HFFc6 (cell line): ENCODE measurements around the gene ACSM6. TPM values are rescaled to one million over a fixed set of nuclear protein-coding genes. Genes with fewer than 3 reads are reported as not detected.
"Not testable (repeated sequence)": the region's sequence is repeated elsewhere in the genome, so short reads cannot be mapped to it uniquely, and the experiment has no call there.

Experiments
- DNase-seq: peaks from one replicate; pipeline ENCODE4 v3.0.0-alpha.2; 2018
- H3K27ac Mint-ChIP-seq: 2 replicates; pipeline ENCODE4 v1.8.0; 2020; ENCODE audit warnings: mild to moderate bottlenecking, mixed read lengths
- H3K27me3 Mint-ChIP-seq: 2 replicates; pipeline ENCODE4 v1.8.0; 2021; ENCODE audit warnings: mild to moderate bottlenecking, moderate library complexity, mixed read lengths; ENCODE audit not compliant: insufficient read depth
- H3K36me3 Mint-ChIP-seq: 2 replicates; pipeline ENCODE4 v1.8.0; 2021; ENCODE audit warnings: low read depth, mixed read lengths
- H3K4me1 Mint-ChIP-seq: 2 replicates; pipeline ENCODE4 v1.8.0; 2020; ENCODE audit warnings: low read depth, mixed read lengths
- H3K4me3 Mint-ChIP-seq: 2 replicates; pipeline ENCODE4 v1.8.0; 2020; ENCODE audit warnings: mild to moderate bottlenecking, moderate library complexity, mixed read lengths
- H3K9me3 Mint-ChIP-seq: 2 replicates; pipeline ENCODE4 v1.8.0; 2020; ENCODE audit warnings: mild to moderate bottlenecking, mixed read lengths
- total RNA-seq, 6 experiments: library from RNA; stranded (reverse); fragmentation: NEBNext Ultra II Directional; extraction: Animal tissue kit (Norgen Biotek cat#: 25700); gene quantifications; 2 replicates in 1 of 6; 3 replicates in 5 of 6; pipeline ENCODE4 v1.2.3, GENCODE V29; 2021
- TF ChIP-seq, protein P1 (sequence below): fragments of 200-600 bp; sonication (generic); IDR thresholded peaks from 2 replicates; pipeline ENCODE4 v1.5.0; 2021; ENCODE audit warnings: antibody characterized with exemption, mild to moderate bottlenecking

Gene ACSM6
- total RNA-seq, 6 experiments from 2014 or later, result not detected

DNA sequence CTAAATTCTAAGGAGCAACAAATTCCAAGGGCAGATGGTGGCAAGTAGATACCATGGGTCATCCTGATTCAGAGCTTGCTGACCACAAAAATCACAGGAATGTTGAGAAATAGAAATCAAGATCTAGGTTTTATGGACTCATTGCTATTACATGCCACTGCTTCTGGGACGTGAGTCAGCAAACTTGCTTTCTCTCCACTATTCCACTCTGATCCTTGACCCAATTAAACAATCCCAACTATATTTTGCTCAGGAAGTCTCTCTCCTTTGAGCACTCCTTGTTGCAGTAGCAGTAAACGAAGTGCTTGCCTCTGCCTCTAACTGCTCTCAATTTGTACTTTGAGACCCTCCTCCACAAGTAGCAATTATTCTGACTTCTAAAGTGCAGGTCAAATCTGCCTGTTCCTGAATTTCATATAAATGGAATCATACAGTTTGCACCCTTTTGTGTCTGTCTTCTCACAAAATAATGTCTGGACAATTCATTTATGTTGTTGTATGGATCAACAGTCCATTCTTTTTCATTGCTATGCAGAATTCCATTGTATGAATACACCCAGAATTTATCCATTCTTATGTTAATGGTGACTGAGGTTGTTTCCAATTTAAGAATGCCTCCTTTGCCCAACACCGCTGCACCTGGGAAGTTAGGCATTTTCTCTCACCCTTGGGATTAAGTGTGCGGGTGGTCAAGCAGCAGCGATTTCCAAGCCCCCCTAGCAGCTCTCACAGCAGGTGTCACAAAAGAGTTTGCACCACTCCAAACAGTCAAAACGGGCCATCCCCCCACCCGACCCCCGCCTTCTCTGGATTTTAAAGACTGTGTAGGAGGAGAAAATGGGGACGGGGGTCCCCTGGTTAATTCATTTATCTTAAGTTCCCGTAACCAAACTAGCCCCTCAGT lies 35.9 kb downstream of the ACSM6 start:
- DNase-seq, result peak; percentile 99
- H3K27me3 Mint-ChIP-seq, result peaks cover 6% of the 10 kb centered on the region; the same call in 1 of the 2 replicates
- peaks cover 38% of the 10 kb centered on the region for H3K36me3 Mint-ChIP-seq
- peak overlapping the region; percentile 80 for H3K4me3 Mint-ChIP-seq
- H3K4me1 Mint-ChIP-seq, result peaks cover 51% of the 10 kb centered on the region
- TF ChIP-seq, protein P1, sequence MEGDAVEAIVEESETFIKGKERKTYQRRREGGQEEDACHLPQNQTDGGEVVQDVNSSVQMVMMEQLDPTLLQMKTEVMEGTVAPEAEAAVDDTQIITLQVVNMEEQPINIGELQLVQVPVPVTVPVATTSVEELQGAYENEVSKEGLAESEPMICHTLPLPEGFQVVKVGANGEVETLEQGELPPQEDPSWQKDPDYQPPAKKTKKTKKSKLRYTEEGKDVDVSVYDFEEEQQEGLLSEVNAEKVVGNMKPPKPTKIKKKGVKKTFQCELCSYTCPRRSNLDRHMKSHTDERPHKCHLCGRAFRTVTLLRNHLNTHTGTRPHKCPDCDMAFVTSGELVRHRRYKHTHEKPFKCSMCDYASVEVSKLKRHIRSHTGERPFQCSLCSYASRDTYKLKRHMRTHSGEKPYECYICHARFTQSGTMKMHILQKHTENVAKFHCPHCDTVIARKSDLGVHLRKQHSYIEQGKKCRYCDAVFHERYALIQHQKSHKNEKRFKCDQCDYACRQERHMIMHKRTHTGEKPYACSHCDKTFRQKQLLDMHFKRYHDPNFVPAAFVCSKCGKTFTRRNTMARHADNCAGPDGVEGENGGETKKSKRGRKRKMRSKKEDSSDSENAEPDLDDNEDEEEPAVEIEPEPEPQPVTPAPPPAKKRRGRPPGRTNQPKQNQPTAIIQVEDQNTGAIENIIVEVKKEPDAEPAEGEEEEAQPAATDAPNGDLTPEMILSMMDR, result no peak
- peak overlapping the region; percentile 96 for H3K27ac Mint-ChIP-seq
- peaks cover 30% of the 10 kb centered on the region for H3K9me3 Mint-ChIP-seq

DNA sequence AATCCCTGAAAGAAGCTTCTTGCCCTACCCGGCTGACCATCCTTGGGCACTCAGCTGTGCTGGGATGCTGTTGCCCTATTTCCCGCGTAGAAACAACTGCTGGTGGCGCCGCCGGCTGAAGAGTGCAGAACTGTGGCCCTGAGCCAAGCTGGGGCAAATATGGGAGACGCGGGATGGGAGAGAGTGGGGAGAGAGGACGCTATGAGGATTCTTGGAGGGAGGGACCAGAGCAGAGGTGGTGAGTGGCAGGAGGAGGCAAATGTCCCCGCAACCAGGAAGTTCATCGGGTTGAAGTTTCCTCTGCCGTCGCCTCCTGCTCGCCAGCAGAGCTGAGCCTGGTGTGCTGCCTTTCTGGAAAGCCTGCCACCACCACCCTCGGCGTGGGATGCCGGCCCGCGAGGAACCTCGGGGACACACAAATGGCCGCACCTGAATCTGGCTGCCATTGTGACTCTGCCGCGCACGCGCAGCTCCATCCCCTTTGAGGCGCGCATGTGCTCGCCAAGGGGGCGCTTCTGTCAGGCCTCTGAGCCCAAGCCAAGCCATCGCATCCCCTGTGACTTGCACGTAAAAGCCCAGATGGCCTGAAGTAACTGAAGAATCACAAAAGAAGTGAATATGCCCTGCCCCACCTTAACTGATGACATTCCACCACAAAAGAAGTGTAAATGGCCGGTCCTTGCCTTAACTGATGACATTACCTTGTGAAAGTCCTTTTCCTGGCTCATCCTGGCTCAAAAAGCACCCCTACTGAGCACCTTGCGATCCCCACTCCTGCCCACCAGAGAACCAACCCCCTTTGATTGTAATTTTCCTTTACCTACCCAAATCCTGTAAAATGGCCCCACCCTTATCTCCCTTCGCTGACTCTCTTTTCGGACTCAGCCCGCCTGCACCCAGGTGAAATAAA lies 36.9 kb downstream of the ACSM6 start:
- Mint-ChIP-seq H3K27ac (peak overlapping the region; percentile 96), H3K4me1 (peaks cover 60% of the 10 kb centered on the region), H3K36me3 (peaks cover 41% of the 10 kb centered on the region), H3K9me3 (peaks cover 30% of the 10 kb centered on the region)
- DNase-seq, H3K27me3 Mint-ChIP-seq, H3K4me3 Mint-ChIP-seq: not testable (repeated sequence)

DNA sequence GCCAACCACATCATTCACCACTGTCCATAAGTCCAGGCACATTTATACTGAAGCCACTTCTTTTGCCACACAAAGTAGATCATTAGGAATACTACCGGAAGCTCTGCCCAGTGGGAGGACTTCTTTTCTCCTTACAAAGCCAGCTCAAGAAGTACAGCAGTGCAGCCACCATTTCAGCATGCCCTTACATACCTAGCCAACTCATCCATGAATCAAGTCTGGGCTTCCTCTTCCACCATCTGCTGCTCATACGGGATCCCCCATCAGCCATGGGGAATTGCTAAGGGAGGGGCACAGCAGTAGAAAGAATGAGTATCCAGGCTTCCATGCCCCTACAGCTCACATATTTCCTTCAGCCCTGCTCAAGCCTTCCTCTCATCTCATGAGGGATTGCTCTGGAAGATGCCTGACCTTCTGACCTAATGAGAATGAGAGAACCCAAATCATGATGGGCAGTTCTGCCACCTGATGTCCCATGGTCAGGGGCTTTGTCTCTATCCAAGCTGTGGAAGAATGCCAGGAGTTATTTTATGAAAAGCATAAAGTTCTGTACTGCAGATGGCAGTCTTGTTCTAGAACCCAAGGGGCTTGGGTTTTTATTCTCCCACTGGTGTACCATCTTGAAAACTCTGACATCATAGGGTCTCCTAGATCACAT lies 39.5 kb downstream of the ACSM6 start:
- H3K27ac Mint-ChIP-seq, result peak overlapping the region; percentile 27
- H3K9me3 Mint-ChIP-seq, result peaks cover 30% of the 10 kb centered on the region
- TF ChIP-seq, protein P1, result no peak
- no peak overlapping the region for H3K4me3 Mint-ChIP-seq
- H3K36me3 Mint-ChIP-seq, result peaks cover 49% of the 10 kb centered on the region
- DNase-seq, result no peak
- peaks cover 7% of the 10 kb centered on the region; the same call in 1 of the 2 replicates for H3K27me3 Mint-ChIP-seq
- peaks cover 79% of the 10 kb centered on the region for H3K4me1 Mint-ChIP-seq

DNA sequence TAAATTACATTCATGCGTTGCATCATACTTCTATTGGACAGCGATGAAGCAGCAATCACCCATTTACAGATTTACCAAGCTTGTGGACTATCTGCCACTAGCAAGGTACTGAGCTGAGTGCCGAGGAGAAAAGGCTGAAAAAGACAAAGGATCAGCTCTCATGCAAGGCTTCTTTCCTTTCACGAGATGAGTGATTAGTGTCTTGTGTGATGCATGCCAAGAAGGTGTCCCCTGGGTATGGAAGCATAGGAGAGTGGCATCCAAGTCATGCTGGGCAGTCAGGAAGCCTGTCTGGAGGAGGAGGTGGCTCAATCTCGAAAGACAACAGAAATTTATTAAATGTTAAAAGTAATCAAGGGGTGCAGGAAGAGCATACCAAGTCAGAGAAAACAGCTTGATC lies 40.9 kb downstream of the ACSM6 start:
- peaks cover 2% of the 10 kb centered on the region; the same call in 1 of the 2 replicates for H3K27me3 Mint-ChIP-seq
- TF ChIP-seq, protein P1, result no peak
- H3K36me3 Mint-ChIP-seq, result peaks cover 63% of the 10 kb centered on the region
- H3K4me3 Mint-ChIP-seq, result peak overlapping the region; percentile 30; the same call in 1 of the 2 replicates
- peaks cover 65% of the 10 kb centered on the region for H3K4me1 Mint-ChIP-seq
- no peak for DNase-seq
- peaks cover 28% of the 10 kb centered on the region for H3K9me3 Mint-ChIP-seq
- peak overlapping the region; percentile 66 for H3K27ac Mint-ChIP-seq

DNA sequence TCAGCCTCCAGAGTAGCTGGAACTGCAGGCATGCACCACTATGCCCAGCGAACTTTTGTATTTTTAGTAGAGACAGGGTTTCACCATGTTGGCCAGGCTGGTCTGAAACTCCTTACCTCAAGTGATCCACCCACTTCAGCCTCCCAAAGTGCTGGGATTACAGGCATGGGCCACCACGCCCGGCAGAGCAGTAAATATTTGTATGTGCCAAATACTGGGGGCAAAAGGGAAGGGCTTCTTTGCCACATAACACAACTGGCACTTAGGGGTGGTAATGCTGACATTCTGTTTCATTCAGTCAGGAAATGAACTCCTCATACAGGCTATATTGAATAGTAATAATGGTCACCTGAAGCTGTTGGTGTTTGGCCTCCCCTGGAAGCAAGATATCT lies 41.6 kb downstream of the ACSM6 start:
- H3K36me3 Mint-ChIP-seq, result peaks cover 63% of the 10 kb centered on the region
- TF ChIP-seq, protein P1, result no peak
- peaks cover 58% of the 10 kb centered on the region for H3K4me1 Mint-ChIP-seq
- peaks cover 20% of the 10 kb centered on the region for H3K9me3 Mint-ChIP-seq
- H3K27me3 Mint-ChIP-seq, result peaks cover 2% of the 10 kb centered on the region; the same call in 1 of the 2 replicates
- DNase-seq, result no peak
- peak overlapping the region; percentile 66 for H3K27ac Mint-ChIP-seq
- H3K4me3 Mint-ChIP-seq, result peak overlapping the region; percentile 37; the same call in 1 of the 2 replicates
